ENCODE data around the gene CSNK2A1.
A peak's percentile ranks its signal among the peaks of the same experiment; 100 is the strongest.

The CSNK2A1 gene

GRCh38 chr20:445514-446336 is 97.9 kb downstream of the CSNK2A1 start:
- DNase-seq: no peak

- no peak for DNase-seq
Observed at GRCh38 chr20:444862-445426, 98.6 kb downstream of the CSNK2A1 start.

- DNase-seq: peak; percentile 46
Observed at GRCh38 chr20:444117-444516, 99.5 kb downstream of the CSNK2A1 start.

- DNase-seq: no peak
Observed at GRCh38 chr20:443223-443775, 100.3 kb downstream of the CSNK2A1 start.

GRCh38 chr20:440636-441035 is 103.0 kb downstream of the CSNK2A1 start:
- peak; percentile 30 for DNase-seq

- no peak for DNase-seq
Observed at GRCh38 chr20:440148-440547, 103.4 kb downstream of the CSNK2A1 start.

- no peak for DNase-seq
Observed at GRCh38 chr20:438571-439469, 104.8 kb downstream of the CSNK2A1 start.

GRCh38 chr20:437787-438486 is 105.7 kb downstream of the CSNK2A1 start:
- no peak for DNase-seq

GRCh38 chr20:436476-436875 is 107.1 kb downstream of the CSNK2A1 start:
- DNase-seq: no peak

GRCh38 chr20:435558-435957 is 108.0 kb downstream of the CSNK2A1 start:
- DNase-seq: no peak

GRCh38 chr20:434661-435419 is 108.8 kb downstream of the CSNK2A1 start:
- DNase-seq: no peak

GRCh38 chr20:434221-434620 is 109.4 kb downstream of the CSNK2A1 start:
- no peak for DNase-seq

GRCh38 chr20:433300-433975 is 110.2 kb downstream of the CSNK2A1 start:
- no peak for DNase-seq

GRCh38 chr20:432677-433299 is 110.8 kb downstream of the CSNK2A1 start:
- no peak for DNase-seq

- no peak for DNase-seq
Observed at GRCh38 chr20:432208-432607, 111.4 kb downstream of the CSNK2A1 start.

GRCh38 chr20:431012-431904 is 112.3 kb downstream of the CSNK2A1 start:
- no peak for DNase-seq

GRCh38 chr20:430091-430999 is 113.2 kb downstream of the CSNK2A1 start:
- DNase-seq: no peak

- no peak for DNase-seq
Observed at GRCh38 chr20:428658-429200, 114.9 kb downstream of the CSNK2A1 start.

Data from NCI-H226 (cell line).